Thyroid gland (tissue), 4 donors: ENCODE measurements around the gene CST11. TPM values are rescaled to one million over a fixed set of nuclear protein-coding genes. Genes with fewer than 3 reads are reported as not detected.

Source experiments
- DNase-seq, 2 donors: peaks; one replicate each; pipeline ENCODE4 v3.0.0-alpha.2; 2019
- H3K27ac ChIP-seq, 3 donors: fragments of 200-600 bp; sonication (generic); 1 replicate in 2 of 3; 2 replicates in 1 of 3; pipeline ENCODE4 v1.5.1; 2016 to 2019; ENCODE audit warnings: mild to moderate bottlenecking in 1 of 3, moderate library complexity in 1 of 3
- H3K27me3 ChIP-seq: fragments of 200-600 bp; sonication (generic); one replicate; pipeline ENCODE4 v1.5.1; 2019
- H3K36me3 ChIP-seq, 2 donors: fragments of 200-600 bp; sonication (generic); one replicate each; pipeline ENCODE4 v1.5.1; 2016 to 2019
- H3K4me1 ChIP-seq, 2 donors: fragments of 200-600 bp; sonication (generic); one replicate each; pipeline ENCODE4 v1.5.1; 2017 to 2019
- H3K4me3 ChIP-seq, 3 donors: fragments of 200-600 bp; sonication (generic); replicated peaks in 1 of 3; 1 replicate in 2 of 3; 2 replicates in 1 of 3; pipeline ENCODE4 v1.5.1; 2016; ENCODE audit warnings: mild to moderate bottlenecking in 1 of 3
- H3K9me3 ChIP-seq: fragments of 200-600 bp; sonication (generic); one replicate; pipeline ENCODE4 v1.5.1; 2017
- CTCF ChIP-seq, 6 experiments: fragments of 200-600 bp in 3 of 6; fragments of 450-650 bp in 3 of 6; sonication (generic) in 3 of 6; IDR thresholded peaks; one replicate each; pipeline ENCODE4 v1.5.1; 2016 to 2019; ENCODE audit warnings: antibody characterized with exemption in 6 of 6, mild to moderate bottlenecking in 2 of 6, inconsistent platforms in 1 of 6, moderate library complexity in 1 of 6
- POLR2A ChIP-seq, 2 donors: fragments of 450-650 bp; IDR thresholded peaks; one replicate each; pipeline ENCODE4 v1.6.1; 2017; ENCODE audit warnings: antibody characterized with exemption in 2 of 2, mild to moderate bottlenecking in 2 of 2, moderate library complexity in 1 of 2
- WGBS, 2 donors: methylation state at CpG; one replicate each; pipeline ENCODE4 v1.1.5; 2017; 5-methylcytosine and 5-hydroxymethylcytosine counted together
- intact Hi-C: fragments of 100-400 bp; cut with DNase I; formaldehyde crosslinking; loops from one replicate; pipeline ENCODE4 v1.15.1; 2023
- total RNA-seq, 4 donors: library from RNA; depleted of rRNA; stranded (reverse); fragments of >200 nt; gene quantifications; one replicate each; pipeline ENCODE4 v1.2.3, GENCODE V29; 2016

The CST11 gene
- total RNA-seq, 4 donors from 2014 or later: not detected

- intact Hi-C loops: no loop called here
- Histone ChIP-seq H3K4me1 (peaks cover 8 to 12% of the 10 kb centered on the region in 2 donors), H3K4me3 (no peak overlapping the region), H3K9me3 (no peaks in the 10 kb centered on the region), H3K27ac (no peak overlapping the region), H3K27me3 (no peaks in the 10 kb centered on the region), H3K36me3 (no peaks in the 10 kb centered on the region)
- 78 to 88% methylated on average over 3 of the region's 3 CpGs for WGBS, 2 donors
- DNase-seq: no peak
- TF ChIP-seq CTCF (IDR thresholded peaks at IDR 0.05) (no peak), POLR2A (IDR thresholded peaks at IDR 0.05) (no peak)
Observed at GRCh38 chr20:23410916-23411695, 41.6 kb downstream of the CST11 start.

- intact Hi-C loops: no loop called here
- no peak overlapping the region for H3K27ac ChIP-seq
- no peak overlapping the region for H3K4me3 ChIP-seq
- TF ChIP-seq CTCF (IDR thresholded peaks at IDR 0.05) (no peak), POLR2A (IDR thresholded peaks at IDR 0.05) (no peak)
- WGBS, 2 donors: 84 to 92% methylated on average over 3 of the region's 3 CpGs
- peaks cover 8 to 12% of the 10 kb centered on the region in 2 donors for H3K4me1 ChIP-seq
- H3K27me3 ChIP-seq: no peaks in the 10 kb centered on the region
- H3K9me3 ChIP-seq: no peaks in the 10 kb centered on the region
- no peaks in the 10 kb centered on the region for H3K36me3 ChIP-seq
- DNase-seq: no peak
Observed at GRCh38 chr20:23409800-23410199, 42.9 kb downstream of the CST11 start.

- Histone ChIP-seq H3K27me3 (no peaks in the 10 kb centered on the region), H3K27ac (no peak overlapping the region), H3K4me3 (no peak overlapping the region), H3K36me3 (no peaks in the 10 kb centered on the region), H3K4me1 (peaks cover 8 to 12% of the 10 kb centered on the region in 2 donors), H3K9me3 (no peaks in the 10 kb centered on the region)
- intact Hi-C loops: no loop called here
- WGBS, 2 donors: 95 to 97% methylated on average over 2 of the region's 2 CpGs
- TF ChIP-seq CTCF (IDR thresholded peaks at IDR 0.05): no peak
- no peak for TF ChIP-seq POLR2A (IDR thresholded peaks at IDR 0.05)
- no peak for DNase-seq
Observed at GRCh38 chr20:23408957-23409356, 43.7 kb downstream of the CST11 start.

- no peak overlapping the region for H3K27ac ChIP-seq
- no peaks in the 10 kb centered on the region for H3K27me3 ChIP-seq
- no peak for TF ChIP-seq CTCF (IDR thresholded peaks at IDR 0.05)
- no peak for TF ChIP-seq POLR2A (IDR thresholded peaks at IDR 0.05)
- H3K36me3 ChIP-seq: no peaks in the 10 kb centered on the region
- intact Hi-C loops: no loop called here
- WGBS, 2 donors: 92 to 94% methylated on average over 2 of the region's 2 CpGs
- no peak for DNase-seq
- H3K4me3 ChIP-seq: no peak overlapping the region
- no peaks in the 10 kb centered on the region for H3K9me3 ChIP-seq
- peaks cover 8 to 12% of the 10 kb centered on the region in 2 donors for H3K4me1 ChIP-seq
Observed at GRCh38 chr20:23407781-23408464, 44.8 kb downstream of the CST11 start.

- H3K27me3 ChIP-seq: no peaks in the 10 kb centered on the region
- intact Hi-C loops: no loop called here
- no peaks in the 10 kb centered on the region for H3K36me3 ChIP-seq
- H3K27ac ChIP-seq: no peak overlapping the region
- DNase-seq: no peak
- H3K9me3 ChIP-seq: no peaks in the 10 kb centered on the region
- H3K4me3 ChIP-seq: no peak overlapping the region
- WGBS, 2 donors: 96 to 100% methylated on average over 1 of the region's 1 CpG
- TF ChIP-seq POLR2A (IDR thresholded peaks at IDR 0.05) (no peak), CTCF (IDR thresholded peaks at IDR 0.05) (no peak)
- H3K4me1 ChIP-seq: peaks cover 2 to 3% of the 10 kb centered on the region in 2 donors
Observed at GRCh38 chr20:23406880-23407279, 45.8 kb downstream of the CST11 start.
